K562 (cell line): Measurements from ENCODE around the gene MCL1. TPM values are rescaled to one million over a fixed set of nuclear protein-coding genes. Genes with fewer than 3 reads are reported as not detected.

Experiments
- ARID1B ChIP-seq: fragments of 450-650 bp; IDR thresholded peaks from 2 replicates; pipeline ENCODE4 v1.6.1; 2016; ENCODE audit warnings: antibody characterized with exemption, mild to moderate bottlenecking, inconsistent platforms
- ARID4B ChIP-seq: sonication (generic); formaldehyde crosslinking; IDR thresholded peaks from 2 replicates; pipeline ENCODE4 v1.8.0; 2022; ENCODE audit warnings: mild to moderate bottlenecking, missing genetic modification reagents
- BMI1 ChIP-seq: fragments of 150-350 bp; IDR thresholded peaks from 2 replicates; pipeline ENCODE4 v1.6.1; 2014; ENCODE audit warnings: low read length
- CBX2 ChIP-seq: fragments of 200-600 bp; sonication (generic); IDR thresholded peaks from one replicate; pipeline ENCODE4 v1.6.1; 2012; ENCODE audit warnings: mild to moderate bottlenecking, low read length, inconsistent platforms; ENCODE audit not compliant: insufficient read depth, poor library complexity, severe bottlenecking
- CHD1 ChIP-seq: fragments of 200-600 bp; sonication (generic); IDR thresholded peaks from one replicate; pipeline ENCODE4 v1.6.1; 2012; ENCODE audit warnings: mild to moderate bottlenecking, moderate library complexity, low read length, inconsistent platforms
- E2F8 ChIP-seq: fragments of 450-650 bp; IDR thresholded peaks from 2 replicates; pipeline ENCODE4 v1.7.1; 2018; ENCODE audit warnings: mild to moderate bottlenecking, low read depth; ENCODE audit not compliant: partially characterized antibody
- HCFC1 ChIP-seq: IDR thresholded peaks from 2 replicates; pipeline ENCODE4 v1.6.1; 2012; ENCODE audit warnings: low read depth, low read length, improper control_type of control experiment
- MLLT1 ChIP-seq, 2 experiments: fragments of 450-650 bp; IDR thresholded peaks; 2 replicates each; pipeline ENCODE4 v1.6.1; 2016
- NUFIP1 ChIP-seq: fragments of 450-650 bp; IDR thresholded peaks from 2 replicates; pipeline ENCODE4 v1.6.1; 2018; ENCODE audit not compliant: partially characterized antibody
- RAD21 ChIP-seq, 2 experiments: fragments of 250-450 bp in 1 of 2; fragments of 450-650 bp in 1 of 2; sonication (Bioruptor Pico) in 1 of 2; formaldehyde crosslinking in 1 of 2; IDR thresholded peaks in 1 of 2; conservative IDR thresholded peaks in 1 of 2; 2 replicates each; pipeline versions ENCODE4 v1.4.0 to v1.8.0; 2020 to 2022; ENCODE audit warnings: mild to moderate bottlenecking in 2 of 2, moderate library complexity in 1 of 2
- RB1 ChIP-seq: fragments of 450-650 bp; IDR thresholded peaks from 2 replicates; pipeline ENCODE4 v1.6.1; 2017; ENCODE audit warnings: low read depth, mild to moderate bottlenecking
- TAF15 ChIP-seq: fragments of 200-400 bp; formaldehyde crosslinking; IDR thresholded peaks from 2 replicates; pipeline ENCODE4 v1.6.1; 2017; ENCODE audit warnings: mild to moderate bottlenecking, low read depth, low read length, moderate library complexity
- ZNF347 ChIP-seq: fragments of 450-650 bp; formaldehyde crosslinking; IDR thresholded peaks from 2 replicates; pipeline ENCODE4 v1.4.0; 2020; ENCODE audit warnings: low read depth, mild to moderate bottlenecking, moderate library complexity
- ZNF639 ChIP-seq, 2 experiments: fragments of 200-800 bp in 1 of 2; sonication (Bioruptor generic) in 1 of 2; sonication (generic) in 1 of 2; formaldehyde crosslinking in 1 of 2; IDR thresholded peaks in 1 of 2; conservative IDR thresholded peaks in 1 of 2; 2 replicates each; pipeline versions ENCODE4 v1.5.0 to v1.6.1; 2016 to 2020; ENCODE audit warnings: missing compliant biosample characterization in 1 of 2, missing genetic modification characterization in 1 of 2, missing genetic modification reagents in 1 of 2
- ZNF830 ChIP-seq: fragments of 250-450 bp; sonication (Bioruptor Pico); IDR thresholded peaks from 2 replicates; pipeline ENCODE4 v1.5.0; 2021; ENCODE audit warnings: mild to moderate bottlenecking
- ZSCAN32 ChIP-seq: fragments of 450-650 bp; formaldehyde crosslinking; IDR thresholded peaks from 2 replicates; pipeline ENCODE4 v1.4.0; 2020; ENCODE audit warnings: mild to moderate bottlenecking, moderate library complexity
- polyA plus RNA-seq, 8 experiments: library from polyadenylated mRNA; depleted of rRNA in 4 of 8; stranded (reverse) in 5 of 8; unstranded in 3 of 8; fragments of >200 nt; fragmentation: Nextera tagmentation in 2 of 8; fragmentation: Illumina TruSeq in 1 of 8; extraction: Ambion mirVana in 2 of 8; extraction: Trizol in 1 of 8; gene quantifications; 2 replicates each; pipeline versions ENCODE4 v1.2.1 to v1.2.3, GENCODE V29; 2011 to 2014; ENCODE audit warnings: inconsistent platforms in 1 of 8, missing spikeins in 1 of 8
- total RNA-seq, 7 experiments: library from RNA; depleted of rRNA in 6 of 7; stranded (reverse); fragments of >200 nt in 6 of 7; fragmentation: Illumina TruSeq in 2 of 7; extraction: Trizol in 2 of 7; gene quantifications; 2 replicates each; pipeline versions ENCODE4 v1.2.1 to v1.2.3, GENCODE V29; 2011 to 2021; ENCODE audit warnings: low replicate concordance in 1 of 7

Gene MCL1
- total and polyA plus RNA-seq, 9 of the 15 experiments (the other 6 are each of a cell fraction or from before 2014, with no cell fraction given): 27.1 to 224 (median 138) TPM

- TF ChIP-seq E2F8 (peak; percentile 49), CBX2 (no peak), MLLT1 (IDR thresholded peaks at IDR 0.05) (no peak), ZNF830 (CRISPR knock-in tag) (no peak), NUFIP1 (no peak), ZSCAN32 (no peak), ARID4B (peak; percentile 38; the same call in 1 of the 2 replicates), RB1 (peak; percentile 47; the same call in 1 of the 2 replicates), ARID1B (peak; percentile 24; the same call in 1 of the 2 replicates), ZNF347 (CRISPR knock-in tag) (no peak), CHD1 (no peak), HCFC1 (0 out of 2 replicates have a peak, but pooled peaks have one; percentile 14), ZNF639 (CRISPR knock-in tag; conservative IDR thresholded peaks at IDR 0.05 in 1 of 2, IDR thresholded peaks at IDR 0.05 in 1 of 2) (no peak), RAD21 (CRISPR knock-in tag; conservative IDR thresholded peaks at IDR 0.05 in 1 of 2, IDR thresholded peaks at IDR 0.05 in 1 of 2) (peak; percentile 75 to 80), BMI1 (no peak), TAF15 (no peak)
Measured at GRCh38 chr1:150560576-150561253, 18.7 kb downstream of the MCL1 start (continued).
